Measurements from ENCODE around the gene PATJ. TPM values are rescaled to one million over a fixed set of nuclear protein-coding genes. Genes with fewer than 3 reads are reported as not detected.

The PATJ gene
- polyA plus RNA-seq, 4 donors = 11.5 to 41.5 (median 16.2) TPM

- Histone ChIP-seq H3K36me3 (ENCODE audit: control insufficient read depth in 3 of 3, insufficient read depth in 2 of 3, low read depth in 1 of 3, low read length in 3 of 3) (peaks cover 0 to 8% (median 3%) of the 10 kb centered on the region in 3 donors), H3K27ac (ENCODE audit: low read depth in 1 of 3, low read length in 2 of 3) (no peak overlapping the region), H3K4me3 (ENCODE audit: low read depth in 1 of 3, low read length in 3 of 3) (no peak overlapping the region), H3K4me1 (ENCODE audit: control insufficient read depth in 3 of 3, insufficient read depth in 2 of 3, low read depth in 1 of 3, low read length in 2 of 3) (no peaks in the 10 kb centered on the region), H3K27me3 (ENCODE audit: control insufficient read depth in 3 of 3, insufficient read depth in 3 of 3, low read length in 3 of 3) (no peaks in the 10 kb centered on the region), H3K9me3 (ENCODE audit: control insufficient read depth in 2 of 2, insufficient read depth in 1 of 2, low read depth in 1 of 2, low read length in 1 of 2) (no peaks in the 10 kb centered on the region)
- WGBS, 3 donors = 94 to 98% (median 94%) methylated on average over 4 of the region's 4 CpGs
- no peak for FAIRE-seq
- no peak for DNase-seq
Measured at GRCh38 chr1:62057230-62057629, 314.9 kb downstream of the PATJ start.

GRCh38 chr1:62057641-62058290 is 315.5 kb downstream of the PATJ start:
- Histone ChIP-seq H3K36me3 (ENCODE audit: control insufficient read depth in 3 of 3, insufficient read depth in 2 of 3, low read depth in 1 of 3, low read length in 3 of 3) (peaks cover 0 to 8% (median 2%) of the 10 kb centered on the region in 3 donors), H3K9me3 (ENCODE audit: control insufficient read depth in 2 of 2, insufficient read depth in 1 of 2, low read depth in 1 of 2, low read length in 1 of 2) (no peaks in the 10 kb centered on the region), H3K4me3 (ENCODE audit: low read depth in 1 of 3, low read length in 3 of 3) (no peak overlapping the region), H3K4me1 (ENCODE audit: control insufficient read depth in 3 of 3, insufficient read depth in 2 of 3, low read depth in 1 of 3, low read length in 2 of 3) (no peaks in the 10 kb centered on the region), H3K27ac (ENCODE audit: low read depth in 1 of 3, low read length in 2 of 3) (no peak overlapping the region), H3K27me3 (ENCODE audit: control insufficient read depth in 3 of 3, insufficient read depth in 3 of 3, low read length in 3 of 3) (no peaks in the 10 kb centered on the region)
- 84 to 92% (median 85%) methylated on average over 2 of the region's 2 CpGs for WGBS, 3 donors
- DNase-seq = no peak
- FAIRE-seq = no peak

- peak; percentile 32 to 52 for DNase-seq
- no peak for FAIRE-seq
- Histone ChIP-seq H3K9me3 (ENCODE audit: control insufficient read depth in 2 of 2, insufficient read depth in 1 of 2, low read depth in 1 of 2, low read length in 1 of 2) (no peaks in the 10 kb centered on the region), H3K27me3 (ENCODE audit: control insufficient read depth in 3 of 3, insufficient read depth in 3 of 3, low read length in 3 of 3) (no peaks in the 10 kb centered on the region), H3K4me3 (ENCODE audit: low read depth in 1 of 3, low read length in 3 of 3) (no peak overlapping the region), H3K27ac (ENCODE audit: low read depth in 1 of 3, low read length in 2 of 3) (no peak overlapping the region), H3K4me1 (ENCODE audit: control insufficient read depth in 3 of 3, insufficient read depth in 2 of 3, low read depth in 1 of 3, low read length in 2 of 3) (no peaks in the 10 kb centered on the region), H3K36me3 (ENCODE audit: control insufficient read depth in 3 of 3, insufficient read depth in 2 of 3, low read depth in 1 of 3, low read length in 3 of 3) (peaks cover 0 to 6% (median 0%) of the 10 kb centered on the region in 3 donors)
- 12 to 46% (median 24%) methylated on average over 3 of the region's 3 CpGs for WGBS, 3 donors
Measured at GRCh38 chr1:62058956-62059355, 316.7 kb downstream of the PATJ start.

- FAIRE-seq = no peak
- Histone ChIP-seq H3K4me1 (ENCODE audit: control insufficient read depth in 3 of 3, insufficient read depth in 2 of 3, low read depth in 1 of 3, low read length in 2 of 3) (no peaks in the 10 kb centered on the region), H3K27ac (ENCODE audit: low read depth in 1 of 3, low read length in 2 of 3) (no peak overlapping the region), H3K4me3 (ENCODE audit: low read depth in 1 of 3, low read length in 3 of 3) (no peak overlapping the region), H3K27me3 (ENCODE audit: control insufficient read depth in 3 of 3, insufficient read depth in 3 of 3, low read length in 3 of 3) (no peaks in the 10 kb centered on the region), H3K9me3 (ENCODE audit: control insufficient read depth in 2 of 2, insufficient read depth in 1 of 2, low read depth in 1 of 2, low read length in 1 of 2) (peaks cover 0 to 6% of the 10 kb centered on the region in 2 donors), H3K36me3 (ENCODE audit: control insufficient read depth in 3 of 3, insufficient read depth in 2 of 3, low read depth in 1 of 3, low read length in 3 of 3) (peaks cover 0 to 3% (median 0%) of the 10 kb centered on the region in 3 donors)
- 87 to 100% (median 90%) methylated on average over 1 of the region's 1 CpG for WGBS, 3 donors
- no peak for DNase-seq
Measured at GRCh38 chr1:62062087-62062486, 319.8 kb downstream of the PATJ start.

GRCh38 chr1:62064829-62065407 is 322.6 kb downstream of the PATJ start:
- H3K27me3 ChIP-seq (ENCODE audit: control insufficient read depth in 3 of 3, insufficient read depth in 3 of 3, low read length in 3 of 3) = no peaks in the 10 kb centered on the region
- peaks cover 0 to 3% (median 0%) of the 10 kb centered on the region in 3 donors for H3K36me3 ChIP-seq (ENCODE audit: control insufficient read depth in 3 of 3, insufficient read depth in 2 of 3, low read depth in 1 of 3, low read length in 3 of 3)
- H3K9me3 ChIP-seq (ENCODE audit: control insufficient read depth in 2 of 2, insufficient read depth in 1 of 2, low read depth in 1 of 2, low read length in 1 of 2) = peaks cover 0 to 6% of the 10 kb centered on the region in 2 donors
- FAIRE-seq (no peak), DNase-seq (no peak)
- 90 to 98% (median 96%) methylated on average over 4 of the region's 4 CpGs for WGBS, 3 donors
- H3K4me3 ChIP-seq (ENCODE audit: low read depth in 1 of 3, low read length in 3 of 3) = no peak overlapping the region
- H3K27ac ChIP-seq (ENCODE audit: low read depth in 1 of 3, low read length in 2 of 3) = no peak overlapping the region
- no peaks in the 10 kb centered on the region for H3K4me1 ChIP-seq (ENCODE audit: control insufficient read depth in 3 of 3, insufficient read depth in 2 of 3, low read depth in 1 of 3, low read length in 2 of 3)

GRCh38 chr1:62066713-62067112 is 324.4 kb downstream of the PATJ start:
- no peak for FAIRE-seq
- Histone ChIP-seq H3K27ac (ENCODE audit: low read depth in 1 of 3, low read length in 2 of 3) (no peak overlapping the region), H3K27me3 (ENCODE audit: control insufficient read depth in 3 of 3, insufficient read depth in 3 of 3, low read length in 3 of 3) (no peaks in the 10 kb centered on the region), H3K9me3 (ENCODE audit: control insufficient read depth in 2 of 2, insufficient read depth in 1 of 2, low read depth in 1 of 2, low read length in 1 of 2) (peaks cover 0 to 6% of the 10 kb centered on the region in 2 donors), H3K4me1 (ENCODE audit: control insufficient read depth in 3 of 3, insufficient read depth in 2 of 3, low read depth in 1 of 3, low read length in 2 of 3) (no peaks in the 10 kb centered on the region), H3K36me3 (ENCODE audit: control insufficient read depth in 3 of 3, insufficient read depth in 2 of 3, low read depth in 1 of 3, low read length in 3 of 3) (peaks cover 0 to 3% (median 0%) of the 10 kb centered on the region in 3 donors), H3K4me3 (ENCODE audit: low read depth in 1 of 3, low read length in 3 of 3) (no peak overlapping the region)
- 75 to 85% (median 77%) methylated on average over 2 of the region's 2 CpGs for WGBS, 3 donors
- peak in 1 of 2 donors; percentile 31 for DNase-seq

- no peaks in the 10 kb centered on the region for H3K4me1 ChIP-seq (ENCODE audit: control insufficient read depth in 3 of 3, insufficient read depth in 2 of 3, low read depth in 1 of 3, low read length in 2 of 3)
- WGBS, 3 donors = 31 to 96% (median 73%) methylated on average over 1 of the region's 1 CpG
- peaks cover 0 to 6% of the 10 kb centered on the region in 2 donors for H3K9me3 ChIP-seq (ENCODE audit: control insufficient read depth in 2 of 2, insufficient read depth in 1 of 2, low read depth in 1 of 2, low read length in 1 of 2)
- no peaks in the 10 kb centered on the region for H3K27me3 ChIP-seq (ENCODE audit: control insufficient read depth in 3 of 3, insufficient read depth in 3 of 3, low read length in 3 of 3)
- H3K36me3 ChIP-seq (ENCODE audit: control insufficient read depth in 3 of 3, insufficient read depth in 2 of 3, low read depth in 1 of 3, low read length in 3 of 3) = peaks cover 0 to 5% (median 3%) of the 10 kb centered on the region in 3 donors
- H3K27ac ChIP-seq (ENCODE audit: low read depth in 1 of 3, low read length in 2 of 3) = peak overlapping the region in 1 of 3 donors; percentile 39
- no peak overlapping the region for H3K4me3 ChIP-seq (ENCODE audit: low read depth in 1 of 3, low read length in 3 of 3)
- FAIRE-seq (no peak), DNase-seq (no peak)
Measured at GRCh38 chr1:62068416-62068843, 326.1 kb downstream of the PATJ start.

GRCh38 chr1:62068978-62069377 is 326.7 kb downstream of the PATJ start:
- DNase-seq (no peak), FAIRE-seq (no peak)
- H3K36me3 ChIP-seq (ENCODE audit: control insufficient read depth in 3 of 3, insufficient read depth in 2 of 3, low read depth in 1 of 3, low read length in 3 of 3) = peaks cover 0 to 5% (median 3%) of the 10 kb centered on the region in 3 donors
- no peak overlapping the region for H3K4me3 ChIP-seq (ENCODE audit: low read depth in 1 of 3, low read length in 3 of 3)
- H3K9me3 ChIP-seq (ENCODE audit: control insufficient read depth in 2 of 2, insufficient read depth in 1 of 2, low read depth in 1 of 2, low read length in 1 of 2) = peaks cover 0 to 6% of the 10 kb centered on the region in 2 donors
- peak overlapping the region in 1 of 3 donors; percentile 3 for H3K27ac ChIP-seq (ENCODE audit: low read depth in 1 of 3, low read length in 2 of 3)
- 65 to 81% (median 80%) methylated on average over 5 of the region's 5 CpGs for WGBS, 3 donors
- H3K4me1 ChIP-seq (ENCODE audit: control insufficient read depth in 3 of 3, insufficient read depth in 2 of 3, low read depth in 1 of 3, low read length in 2 of 3) = no peaks in the 10 kb centered on the region
- no peaks in the 10 kb centered on the region for H3K27me3 ChIP-seq (ENCODE audit: control insufficient read depth in 3 of 3, insufficient read depth in 3 of 3, low read length in 3 of 3)
